ENCODE measurements around the gene ITIH3. TPM values are rescaled to one million over a fixed set of nuclear protein-coding genes. Genes with fewer than 3 reads are reported as not detected.

ITIH3 gene
- total and polyA plus RNA-seq, 10 of the 15 experiments (the other 5 are each of a cell fraction or from before 2014, with no cell fraction given), result 0.07 to 0.17 (median 0.15) TPM; not detected in 7

DNA sequence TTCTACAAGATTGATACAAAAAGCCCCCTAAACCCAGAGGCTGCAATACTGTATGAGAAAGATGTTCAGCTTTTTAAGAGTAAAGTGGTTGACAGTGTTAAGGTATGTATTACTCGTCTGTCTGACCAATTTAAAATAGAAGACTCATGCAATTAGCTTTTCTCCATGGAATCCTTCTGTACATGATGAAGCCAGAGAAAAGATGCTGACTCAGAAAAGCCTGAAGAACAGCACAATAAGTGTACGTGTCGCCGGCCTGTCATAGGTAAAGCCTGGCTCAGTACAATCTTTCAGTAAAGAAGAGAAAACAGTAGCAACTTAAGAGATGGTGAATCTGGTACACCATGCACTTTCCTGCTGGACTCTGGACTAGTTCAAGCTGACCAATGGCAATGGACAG is 40.2 kb upstream of the ITIH3 start:
- H3K9me3 ChIP-seq (replicated peaks; ENCODE audit: control insufficient read depth, insufficient read depth, low read length), result no peaks in the 10 kb centered on the region
- SMC1A ChIA-PET (ENCODE audit: uncharacterized antibody, unreplicated experiment), result no interaction called here
- in situ Hi-C loops (cut with MboI), result no loop called here
- RAD21 ChIA-PET (ENCODE audit: unreplicated experiment), result interaction anchor here (1.0 kb wide), 1 partner anchor 58 kb away, joined by 3 read pairs; no protein-coding TSS in a partner anchor
- no peaks in the 10 kb centered on the region for H4K20me1 ChIP-seq (ENCODE audit: control insufficient read depth, insufficient read depth)
- no peak for TF ChIP-seq SPI1 (IDR thresholded peaks at IDR 0.05; ENCODE audit: borderline replicate concordance, insufficient read depth, low read depth, low read length)
- no peak for TF ChIP-seq HDAC2 (IDR thresholded peaks at IDR 0.05)
- no peak for TF ChIP-seq SRF (IDR thresholded peaks at IDR 0.05; ENCODE audit: low read depth in 2 of 2, low read length in 2 of 2)
- no peak for TF ChIP-seq ZNF384 (IDR thresholded peaks at IDR 0.05; ENCODE audit: borderline replicate concordance, low read depth, low read length)
- TF ChIP-seq, protein P1, sequence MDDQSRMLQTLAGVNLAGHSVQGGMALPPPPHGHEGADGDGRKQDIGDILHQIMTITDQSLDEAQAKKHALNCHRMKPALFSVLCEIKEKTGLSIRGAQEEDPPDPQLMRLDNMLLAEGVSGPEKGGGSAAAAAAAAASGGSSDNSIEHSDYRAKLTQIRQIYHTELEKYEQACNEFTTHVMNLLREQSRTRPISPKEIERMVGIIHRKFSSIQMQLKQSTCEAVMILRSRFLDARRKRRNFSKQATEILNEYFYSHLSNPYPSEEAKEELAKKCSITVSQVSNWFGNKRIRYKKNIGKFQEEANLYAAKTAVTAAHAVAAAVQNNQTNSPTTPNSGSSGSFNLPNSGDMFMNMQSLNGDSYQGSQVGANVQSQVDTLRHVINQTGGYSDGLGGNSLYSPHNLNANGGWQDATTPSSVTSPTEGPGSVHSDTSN (IDR thresholded peaks at IDR 0.05; ENCODE audit: insufficient replicate concordance, low read depth, low read length), result no peak
- no peak for TF ChIP-seq NR2C2 (IDR thresholded peaks at IDR 0.05; ENCODE audit: borderline replicate concordance, control insufficient read depth, insufficient read length, low read depth)
- TF ChIP-seq HCFC1 (IDR thresholded peaks at IDR 0.05; ENCODE audit: low read length), result no peak
- TF ChIP-seq, protein P2, sequence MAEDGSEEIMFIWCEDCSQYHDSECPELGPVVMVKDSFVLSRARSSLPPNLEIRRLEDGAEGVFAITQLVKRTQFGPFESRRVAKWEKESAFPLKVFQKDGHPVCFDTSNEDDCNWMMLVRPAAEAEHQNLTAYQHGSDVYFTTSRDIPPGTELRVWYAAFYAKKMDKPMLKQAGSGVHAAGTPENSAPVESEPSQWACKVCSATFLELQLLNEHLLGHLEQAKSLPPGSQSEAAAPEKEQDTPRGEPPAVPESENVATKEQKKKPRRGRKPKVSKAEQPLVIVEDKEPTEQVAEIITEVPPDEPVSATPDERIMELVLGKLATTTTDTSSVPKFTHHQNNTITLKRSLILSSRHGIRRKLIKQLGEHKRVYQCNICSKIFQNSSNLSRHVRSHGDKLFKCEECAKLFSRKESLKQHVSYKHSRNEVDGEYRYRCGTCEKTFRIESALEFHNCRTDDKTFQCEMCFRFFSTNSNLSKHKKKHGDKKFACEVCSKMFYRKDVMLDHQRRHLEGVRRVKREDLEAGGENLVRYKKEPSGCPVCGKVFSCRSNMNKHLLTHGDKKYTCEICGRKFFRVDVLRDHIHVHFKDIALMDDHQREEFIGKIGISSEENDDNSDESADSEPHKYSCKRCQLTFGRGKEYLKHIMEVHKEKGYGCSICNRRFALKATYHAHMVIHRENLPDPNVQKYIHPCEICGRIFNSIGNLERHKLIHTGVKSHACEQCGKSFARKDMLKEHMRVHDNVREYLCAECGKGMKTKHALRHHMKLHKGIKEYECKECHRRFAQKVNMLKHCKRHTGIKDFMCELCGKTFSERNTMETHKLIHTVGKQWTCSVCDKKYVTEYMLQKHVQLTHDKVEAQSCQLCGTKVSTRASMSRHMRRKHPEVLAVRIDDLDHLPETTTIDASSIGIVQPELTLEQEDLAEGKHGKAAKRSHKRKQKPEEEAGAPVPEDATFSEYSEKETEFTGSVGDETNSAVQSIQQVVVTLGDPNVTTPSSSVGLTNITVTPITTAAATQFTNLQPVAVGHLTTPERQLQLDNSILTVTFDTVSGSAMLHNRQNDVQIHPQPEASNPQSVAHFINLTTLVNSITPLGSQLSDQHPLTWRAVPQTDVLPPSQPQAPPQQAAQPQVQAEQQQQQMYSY (CRISPR knock-in tag; IDR thresholded peaks at IDR 0.05), result no peak
- no peak overlapping the region for H3K4me2 ChIP-seq (ENCODE audit: control insufficient read depth, insufficient read depth)
- CTCF ChIA-PET, result interaction anchor here (1.7 kb wide), 1 partner anchor 11 kb away, joined by 4 read pairs; no protein-coding TSS in a partner anchor
- FAIRE-seq, result no peak
- no peak overlapping the region for H2AFZ ChIP-seq (ENCODE audit: control insufficient read depth, low read depth, low read length)
- H3K79me2 ChIP-seq (ENCODE audit: control insufficient read depth, insufficient read depth, low read length), result no peaks in the 10 kb centered on the region
- no peak for DNase-seq (ENCODE audit: low read depth, low spot score)
- H3K9ac ChIP-seq (ENCODE audit: control insufficient read depth, insufficient read depth, low read length), result no peak overlapping the region
- POLR2A ChIA-PET, result interaction anchor here (0.7 kb wide), 1 partner anchor 22 kb away, joined by 4 read pairs; no protein-coding TSS in a partner anchor
- no TSS peak for BruUV-seq (replicated peaks)
- whole genome bisulfite sequencing (ENCODE audit: insufficient coverage, insufficient replicate concordance, low lambda C conversion rate, missing lambda C conversion rate), result 84% methylated on average over 4 of the region's 4 CpGs
- ATAC-seq, result no peak
- H3K27me3 ChIP-seq (replicated peaks in 1 of 2; ENCODE audit: control insufficient read depth in 2 of 2, insufficient read depth in 2 of 2, low read length in 1 of 2), result no peaks in the 10 kb centered on the region
- H3K36me3 ChIP-seq (ENCODE audit: control insufficient read depth in 2 of 2, insufficient read depth in 2 of 2, low read length in 1 of 2), result no peaks in the 10 kb centered on the region; a peak in 3 of 4 replicates
- intact Hi-C loops (cut with micrococcal nuclease; ENCODE audit: unreplicated experiment), result no loop called here
- H3K4me1 ChIP-seq (ENCODE audit: control insufficient read depth, insufficient read depth, low read length), result peaks cover 3% of the 10 kb centered on the region; the same call in 1 of the 2 replicates
- H3K27ac ChIP-seq (ENCODE audit: control insufficient read depth, insufficient read depth), result no peak overlapping the region
- no peak overlapping the region for H3K4me3 ChIP-seq
